ENCODE measurements around the gene TRUB2.

The TRUB2 gene

GRCh38 chr9:128358090-128358489 is 35.8 kb upstream of the TRUB2 start:
- in situ Hi-C loops (cut with HindIII; ENCODE audit: low sequenced_read_pairs), result no loop called here
- DNase-seq (ENCODE audit: low read depth), result no peak
- TF ChIP-seq, protein P1, sequence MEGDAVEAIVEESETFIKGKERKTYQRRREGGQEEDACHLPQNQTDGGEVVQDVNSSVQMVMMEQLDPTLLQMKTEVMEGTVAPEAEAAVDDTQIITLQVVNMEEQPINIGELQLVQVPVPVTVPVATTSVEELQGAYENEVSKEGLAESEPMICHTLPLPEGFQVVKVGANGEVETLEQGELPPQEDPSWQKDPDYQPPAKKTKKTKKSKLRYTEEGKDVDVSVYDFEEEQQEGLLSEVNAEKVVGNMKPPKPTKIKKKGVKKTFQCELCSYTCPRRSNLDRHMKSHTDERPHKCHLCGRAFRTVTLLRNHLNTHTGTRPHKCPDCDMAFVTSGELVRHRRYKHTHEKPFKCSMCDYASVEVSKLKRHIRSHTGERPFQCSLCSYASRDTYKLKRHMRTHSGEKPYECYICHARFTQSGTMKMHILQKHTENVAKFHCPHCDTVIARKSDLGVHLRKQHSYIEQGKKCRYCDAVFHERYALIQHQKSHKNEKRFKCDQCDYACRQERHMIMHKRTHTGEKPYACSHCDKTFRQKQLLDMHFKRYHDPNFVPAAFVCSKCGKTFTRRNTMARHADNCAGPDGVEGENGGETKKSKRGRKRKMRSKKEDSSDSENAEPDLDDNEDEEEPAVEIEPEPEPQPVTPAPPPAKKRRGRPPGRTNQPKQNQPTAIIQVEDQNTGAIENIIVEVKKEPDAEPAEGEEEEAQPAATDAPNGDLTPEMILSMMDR (IDR thresholded peaks at IDR 0.05; ENCODE audit: low read depth, low read length, missing control alignments), result no peak
- no peak overlapping the region for H3K4me3 ChIP-seq (ENCODE audit: low read depth, low read length)

DNA sequence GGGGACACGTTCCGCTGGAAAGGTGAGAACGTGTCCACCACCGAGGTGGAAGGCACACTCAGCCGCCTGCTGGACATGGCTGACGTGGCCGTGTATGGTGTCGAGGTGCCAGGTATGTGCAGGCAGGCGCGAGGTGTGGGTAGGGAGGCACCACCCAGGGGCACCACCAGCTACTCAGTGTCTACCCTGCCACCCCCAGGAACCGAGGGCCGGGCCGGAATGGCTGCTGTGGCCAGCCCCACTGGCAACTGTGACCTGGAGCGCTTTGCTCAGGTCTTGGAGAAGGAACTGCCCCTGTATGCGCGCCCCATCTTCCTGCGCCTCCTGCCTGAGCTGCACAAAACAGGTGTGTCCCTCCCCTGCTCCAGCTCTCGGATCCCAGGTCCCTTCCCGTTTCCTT is 33.2 kb upstream of the TRUB2 start:
- in situ Hi-C loops (cut with HindIII; ENCODE audit: low sequenced_read_pairs), result no loop called here
- DNase-seq (ENCODE audit: low read depth), result no peak
- no peak overlapping the region for H3K4me3 ChIP-seq (ENCODE audit: low read depth, low read length)
- TF ChIP-seq, protein P1 (IDR thresholded peaks at IDR 0.05; ENCODE audit: low read depth, low read length, missing control alignments), result no peak

DNA sequence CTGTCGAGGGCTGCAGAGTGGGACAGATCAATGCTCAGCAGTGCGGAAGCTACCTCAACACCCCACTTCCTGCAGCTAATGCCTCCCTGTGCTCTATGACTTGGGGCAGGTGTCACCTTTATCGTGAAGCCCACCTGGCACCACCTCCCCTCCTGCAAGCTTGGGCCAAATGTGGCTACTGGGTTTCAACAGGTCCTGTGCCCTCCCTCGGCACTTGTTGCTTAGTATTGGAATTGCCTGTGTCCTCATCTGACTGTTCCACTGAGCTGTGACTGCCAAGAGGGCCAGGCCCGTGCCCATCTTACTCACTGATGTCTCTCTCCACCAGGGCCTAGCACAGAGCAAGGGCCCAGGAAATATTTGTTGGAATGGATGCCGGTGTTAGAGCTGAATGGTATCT is 27.5 kb upstream of the TRUB2 start:
- DNase-seq (ENCODE audit: low read depth), result no peak
- H3K4me3 ChIP-seq (ENCODE audit: low read depth, low read length), result no peak overlapping the region
- in situ Hi-C loops (cut with HindIII; ENCODE audit: low sequenced_read_pairs), result no loop called here
- TF ChIP-seq, protein P1 (IDR thresholded peaks at IDR 0.05; ENCODE audit: low read depth, low read length, missing control alignments), result no peak

GRCh38 chr9:128349125-128349524 is 26.9 kb upstream of the TRUB2 start:
- in situ Hi-C loops (cut with HindIII; ENCODE audit: low sequenced_read_pairs), result no loop called here
- TF ChIP-seq, protein P1 (IDR thresholded peaks at IDR 0.05; ENCODE audit: low read depth, low read length, missing control alignments), result no peak
- H3K4me3 ChIP-seq (ENCODE audit: low read depth, low read length), result no peak overlapping the region
- DNase-seq (ENCODE audit: low read depth), result no peak

DNA sequence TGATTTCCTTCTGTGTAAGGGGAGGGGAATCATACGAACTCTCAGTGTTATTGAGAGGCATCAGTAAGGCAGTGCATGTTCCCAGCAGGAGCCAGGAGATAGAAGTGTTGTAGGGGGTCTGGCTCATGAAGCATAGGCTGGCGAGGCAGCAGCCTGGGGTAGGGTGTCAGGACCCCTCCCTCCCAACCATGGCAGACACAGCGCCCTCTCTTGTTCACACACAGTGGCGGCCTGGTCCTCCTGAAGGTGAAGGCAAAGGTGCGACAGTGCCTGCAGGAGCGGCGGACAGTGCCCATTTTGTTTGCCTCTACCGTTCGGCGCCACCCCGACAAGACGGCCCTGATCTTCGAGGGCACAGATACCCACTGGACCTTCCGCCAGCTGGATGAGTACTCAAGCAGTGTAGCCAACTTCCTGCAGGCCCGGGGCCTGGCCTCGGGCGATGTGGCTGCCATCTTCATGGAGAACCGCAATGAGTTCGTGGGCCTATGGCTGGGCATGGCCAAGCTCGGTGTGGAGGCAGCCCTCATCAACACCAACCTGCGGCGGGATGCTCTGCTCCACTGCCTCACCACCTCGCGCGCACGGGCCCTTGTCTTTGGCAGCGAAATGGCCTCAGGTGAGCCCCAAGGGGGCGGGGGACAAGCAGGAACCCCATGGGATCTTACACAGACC is 22.8 kb upstream of the TRUB2 start:
- no peak overlapping the region for H3K4me3 ChIP-seq (ENCODE audit: low read depth, low read length)
- no peak for DNase-seq (ENCODE audit: low read depth)
- TF ChIP-seq, protein P1 (IDR thresholded peaks at IDR 0.05; ENCODE audit: low read depth, low read length, missing control alignments), result no peak
- in situ Hi-C loops (cut with HindIII; ENCODE audit: low sequenced_read_pairs), result no loop called here

DNA sequence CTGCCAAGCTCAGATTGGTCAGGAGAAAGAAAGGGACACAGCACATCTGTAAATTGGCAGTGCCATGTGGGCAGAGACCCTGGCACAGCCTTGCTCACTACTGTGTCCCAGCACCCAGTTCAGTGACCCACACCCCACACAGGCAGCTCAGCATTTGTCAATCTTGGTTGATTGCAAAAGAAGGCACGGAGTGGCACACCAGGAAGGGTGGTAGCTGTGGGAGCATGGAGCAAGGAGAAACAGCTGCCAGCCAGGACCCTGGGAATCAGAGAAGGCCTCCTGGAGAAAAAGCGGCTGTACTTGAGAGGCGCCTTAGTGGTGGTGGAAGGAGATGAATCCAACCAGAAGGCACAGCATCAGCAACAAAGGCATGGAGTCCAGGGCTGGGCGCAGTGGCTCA is 21.6 kb upstream of the TRUB2 start:
- in situ Hi-C loops (cut with HindIII; ENCODE audit: low sequenced_read_pairs), result no loop called here

More for the DNA sequence above, 21.6 kb upstream of the TRUB2 start:
- DNase-seq (ENCODE audit: low read depth), result no peak
- H3K4me3 ChIP-seq (ENCODE audit: low read depth, low read length), result no peak overlapping the region
- TF ChIP-seq, protein P1 (IDR thresholded peaks at IDR 0.05; ENCODE audit: low read depth, low read length, missing control alignments), result no peak

All from astrocyte of the cerebellum (primary cell).